Nephron (organoid): ENCODE data around the gene NUAK2.

Experiments used
- H3K27ac Mint-ChIP-seq, 3 experiments: 2 replicates each; pipeline ENCODE4 v1.8.0; 2020; ENCODE audit warnings: mixed read lengths in 3 of 3, mild to moderate bottlenecking in 2 of 3, moderate library complexity in 1 of 3
- H3K27me3 Mint-ChIP-seq: 2 replicates; pipeline ENCODE4 v1.8.0; 2021; ENCODE audit warnings: low read depth, mild to moderate bottlenecking, moderate library complexity, mixed read lengths
- H3K36me3 Mint-ChIP-seq: 2 replicates; pipeline ENCODE4 v1.8.0; 2020; ENCODE audit warnings: low read depth, mixed read lengths
- H3K4me1 Mint-ChIP-seq: 2 replicates; pipeline ENCODE4 v1.8.0; 2020; ENCODE audit warnings: mixed read lengths
- H3K4me3 Mint-ChIP-seq, 3 experiments: 2 replicates each; pipeline ENCODE4 v1.8.0; 2020; ENCODE audit warnings: mild to moderate bottlenecking in 3 of 3, mixed read lengths in 3 of 3, moderate library complexity in 2 of 3
- H3K9me3 Mint-ChIP-seq: 2 replicates; pipeline ENCODE4 v1.8.0; 2020; ENCODE audit warnings: mixed read lengths
- CTCF ChIP-seq, 3 experiments: fragments of 200-600 bp; sonication (generic); IDR thresholded peaks; one replicate each; pipeline ENCODE4 v1.5.0; 2021; ENCODE audit warnings: antibody characterized with exemption in 3 of 3; ENCODE audit not compliant: unreplicated experiment in 3 of 3

Gene NUAK2

GRCh38 chr1:205294934-205295333 lies 26.6 kb downstream of the NUAK2 start:
- no peaks in the 10 kb centered on the region for H3K9me3 Mint-ChIP-seq

GRCh38 chr1:205294175-205294917 lies 27.2 kb downstream of the NUAK2 start:
- Mint-ChIP-seq H3K27ac (peak overlapping the region; percentile 73 to 94 (median 79)), H3K27me3 (no peaks in the 10 kb centered on the region), H3K4me3 (peak overlapping the region in 2 of 3 experiments; percentile 6 to 8), H3K36me3 (no peaks in the 10 kb centered on the region), H3K4me1 (peaks cover 44% of the 10 kb centered on the region), H3K9me3 (no peaks in the 10 kb centered on the region)
- no peak for TF ChIP-seq CTCF (IDR thresholded peaks at IDR 0.05; ENCODE audit: unreplicated experiment in 3 of 3)

More at GRCh38 chr1:205294934-205295333, 26.6 kb downstream of the NUAK2 start:
- no peak for TF ChIP-seq CTCF (IDR thresholded peaks at IDR 0.05; ENCODE audit: unreplicated experiment in 3 of 3)
- Mint-ChIP-seq H3K4me1 (peaks cover 44% of the 10 kb centered on the region), H3K36me3 (no peaks in the 10 kb centered on the region), H3K27me3 (no peaks in the 10 kb centered on the region), H3K27ac (peak overlapping the region; percentile 73 to 94 (median 79)), H3K4me3 (no peak overlapping the region)

- Mint-ChIP-seq H3K27me3 (no peaks in the 10 kb centered on the region), H3K9me3 (no peaks in the 10 kb centered on the region), H3K27ac (peak overlapping the region; percentile 73 to 94 (median 79)), H3K36me3 (no peaks in the 10 kb centered on the region), H3K4me3 (no peak overlapping the region), H3K4me1 (peaks cover 39% of the 10 kb centered on the region)
- TF ChIP-seq CTCF (IDR thresholded peaks at IDR 0.05; ENCODE audit: unreplicated experiment in 3 of 3) = no peak
Observed at GRCh38 chr1:205293350-205294074, 28.0 kb downstream of the NUAK2 start.

GRCh38 chr1:205291596-205291995 lies 29.9 kb downstream of the NUAK2 start:
- no peak for TF ChIP-seq CTCF (IDR thresholded peaks at IDR 0.05; ENCODE audit: unreplicated experiment in 3 of 3)
- H3K36me3 Mint-ChIP-seq = no peaks in the 10 kb centered on the region
- peaks cover 40% of the 10 kb centered on the region for H3K4me1 Mint-ChIP-seq
- no peaks in the 10 kb centered on the region for H3K9me3 Mint-ChIP-seq
- H3K27me3 Mint-ChIP-seq = peaks cover 4% of the 10 kb centered on the region
- no peak overlapping the region for H3K27ac Mint-ChIP-seq
- no peak overlapping the region for H3K4me3 Mint-ChIP-seq

- Mint-ChIP-seq H3K9me3 (no peaks in the 10 kb centered on the region), H3K36me3 (no peaks in the 10 kb centered on the region), H3K27ac (peak overlapping the region; percentile 25 to 54 (median 47)), H3K4me3 (no peak overlapping the region), H3K27me3 (peaks cover 7% of the 10 kb centered on the region), H3K4me1 (peaks cover 36% of the 10 kb centered on the region)
- TF ChIP-seq CTCF (IDR thresholded peaks at IDR 0.05; ENCODE audit: unreplicated experiment in 3 of 3) = no peak
Observed at GRCh38 chr1:205287767-205288559, 33.6 kb downstream of the NUAK2 start.
